Karpas-422 (cell line): ENCODE results near the gene SKI. TPM values are rescaled to one million over a fixed set of nuclear protein-coding genes. Genes with fewer than 3 reads are reported as not detected.

Experiments
- DNase-seq: peaks from one replicate; pipeline ENCODE4 v3.0.0-alpha.2; 2015
- H2AFZ ChIP-seq: fragments of 200-600 bp; sonication (generic); 2 replicates; pipeline ENCODE4 v1.6.1; 2014; ENCODE audit warnings: antibody characterized with exemption, low read length, mixed read lengths
- H3K27ac ChIP-seq: fragments of 200-600 bp; sonication (generic); 2 replicates; pipeline ENCODE4 v1.5.1; 2014; ENCODE audit warnings: mild to moderate bottlenecking, low read length, moderate library complexity
- H3K27me3 ChIP-seq: fragments of 200-600 bp; sonication (generic); 2 replicates; pipeline ENCODE4 v1.6.1; 2014; ENCODE audit warnings: low read length, mixed read lengths
- H3K36me3 ChIP-seq: fragments of 200-600 bp; sonication (generic); 2 replicates; pipeline ENCODE4 v1.6.1; 2014; ENCODE audit warnings: low read length, mixed read lengths; ENCODE audit not compliant: insufficient read depth
- H3K4me1 ChIP-seq: fragments of 200-600 bp; sonication (generic); 2 replicates; pipeline ENCODE4 v1.6.1; 2014; ENCODE audit warnings: mild to moderate bottlenecking, low read length, mixed read lengths
- H3K4me2 ChIP-seq: fragments of 200-600 bp; sonication (generic); 2 replicates; pipeline ENCODE4 v1.6.1; 2014; ENCODE audit warnings: low read length, low read depth, mild to moderate bottlenecking; ENCODE audit not compliant: poor library complexity, severe bottlenecking
- H3K4me3 ChIP-seq: fragments of 200-600 bp; sonication (generic); 2 replicates; pipeline ENCODE4 v1.5.1; 2014; ENCODE audit warnings: mild to moderate bottlenecking, antibody characterized with exemption, low read length, mixed read lengths
- H3K79me2 ChIP-seq: fragments of 200-600 bp; sonication (generic); 2 replicates; pipeline ENCODE4 v1.6.1; 2014; ENCODE audit warnings: mild to moderate bottlenecking, low read length, mixed read lengths
- H3K9ac ChIP-seq: fragments of 200-600 bp; sonication (generic); 2 replicates; pipeline ENCODE4 v1.6.0; 2014; ENCODE audit warnings: low read length
- H3K9me2 ChIP-seq: fragments of 200-600 bp; sonication (generic), shearing (Covaris generic); replicated peaks from 2 replicates; pipeline ENCODE4 v1.6.0; 2014; ENCODE audit warnings: mild to moderate bottlenecking, low read length, moderate library complexity; ENCODE audit not compliant: insufficient read depth
- H3K9me3 ChIP-seq: fragments of 300-700, 200-600 bp; sonication (generic); 2 replicates; pipeline ENCODE4 v1.6.1; 2014; ENCODE audit warnings: low read length, mixed read lengths
- H4K20me1 ChIP-seq: fragments of 200-600 bp; sonication (generic); 2 replicates; pipeline ENCODE4 v1.6.1; 2014; ENCODE audit warnings: mild to moderate bottlenecking, antibody characterized with exemption, low read length, low read depth; ENCODE audit not compliant: insufficient read depth
- total RNA-seq: library from RNA; depleted of rRNA; stranded (reverse); fragments of >200 nt; shearing (Covaris generic); gene quantifications from 2 replicates; pipeline ENCODE4 v1.2.3, GENCODE V29; 2014; ENCODE audit warnings: low replicate concordance

SKI gene
- total RNA-seq, 1 experiment from 2014 or later = 1.7 TPM

DNA sequence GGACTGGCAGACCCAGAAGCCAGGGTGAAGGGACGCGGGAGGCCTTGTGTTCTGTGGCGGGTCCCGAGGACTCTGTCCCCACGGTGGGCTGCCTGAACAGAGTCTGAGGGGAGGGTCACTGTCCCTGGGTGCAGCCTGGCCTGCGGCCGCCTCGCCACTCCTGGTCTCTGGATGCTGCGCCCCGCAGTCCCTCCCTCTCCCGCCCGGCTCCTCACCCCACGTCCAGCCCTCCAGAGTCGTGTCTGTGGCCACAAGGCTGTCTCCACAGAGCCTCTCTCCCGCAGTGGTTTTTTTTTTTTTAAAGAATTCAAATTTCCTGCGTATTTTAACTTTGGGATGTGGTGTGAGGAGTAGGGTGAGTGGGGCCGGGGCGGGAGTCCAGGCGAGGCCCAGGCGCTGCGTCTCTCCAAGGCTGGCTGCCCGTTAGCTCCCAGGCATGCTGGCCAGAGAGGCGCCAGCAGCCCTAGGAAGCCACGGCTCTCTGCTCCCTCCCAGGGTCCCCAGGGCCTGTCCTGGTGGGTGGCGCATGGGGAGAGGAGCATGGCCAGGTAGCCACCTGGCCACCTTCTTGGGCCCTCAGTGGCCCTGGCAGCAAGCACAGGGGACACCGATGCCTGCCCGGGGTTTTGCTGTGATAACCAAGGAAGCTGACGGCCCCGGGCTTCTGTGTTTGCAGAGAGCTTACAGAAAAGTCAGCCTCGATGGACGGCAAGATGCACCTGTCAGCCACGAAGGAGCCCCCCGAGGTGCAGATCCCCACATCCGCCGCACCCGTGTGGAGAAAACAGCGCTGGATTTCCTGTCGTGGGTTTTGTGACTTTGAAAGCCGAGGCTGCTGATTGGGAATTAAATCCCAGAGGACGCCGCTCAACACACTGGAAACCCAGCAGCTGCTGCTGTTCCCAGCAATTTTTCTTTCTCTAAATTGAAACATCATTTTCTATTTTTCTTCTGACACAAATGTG, 90.5 kb downstream of the SKI start:
- Histone ChIP-seq H3K79me2 (no peaks in the 10 kb centered on the region), H2AFZ (no peak overlapping the region), H3K4me2 (no peak overlapping the region), H3K9ac (no peak overlapping the region), H3K9me2 (no peaks in the 10 kb centered on the region), H3K36me3 (no peaks in the 10 kb centered on the region), H3K4me1 (no peaks in the 10 kb centered on the region), H4K20me1 (no peaks in the 10 kb centered on the region), H3K27me3 (no peaks in the 10 kb centered on the region), H3K27ac (no peak overlapping the region), H3K9me3 (no peaks in the 10 kb centered on the region), H3K4me3 (no peak overlapping the region)
- DNase-seq = no peak

GRCh38 chr1:2319291-2319690, 91.2 kb downstream of the SKI start:
- Histone ChIP-seq H3K36me3 (no peaks in the 10 kb centered on the region), H3K79me2 (no peaks in the 10 kb centered on the region), H3K4me2 (no peak overlapping the region), H3K27ac (no peak overlapping the region), H3K9me3 (no peaks in the 10 kb centered on the region), H3K4me1 (no peaks in the 10 kb centered on the region), H2AFZ (no peak overlapping the region), H3K4me3 (no peak overlapping the region), H4K20me1 (no peaks in the 10 kb centered on the region), H3K9me2 (no peaks in the 10 kb centered on the region), H3K27me3 (no peaks in the 10 kb centered on the region), H3K9ac (no peak overlapping the region)
- no peak for DNase-seq

DNA sequence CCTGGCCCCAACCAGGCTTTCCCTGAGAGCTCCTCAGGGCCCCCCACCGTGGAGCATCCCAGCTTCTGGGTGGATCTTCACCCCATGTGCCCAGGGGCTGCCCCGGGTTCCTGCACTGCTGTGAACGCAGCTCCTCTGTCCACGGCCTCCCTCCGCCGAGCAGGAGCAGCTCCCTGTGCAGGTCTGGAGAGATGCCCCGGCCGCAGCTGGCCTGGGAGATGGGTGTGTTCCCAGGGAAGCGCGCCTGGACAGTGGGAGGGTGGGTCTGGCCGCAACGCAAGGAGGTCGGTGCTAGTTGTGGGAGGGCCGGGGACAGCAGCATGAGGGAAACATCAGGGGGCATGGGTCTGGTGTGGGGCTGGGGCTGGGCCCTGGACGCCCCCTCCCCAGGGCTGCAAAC, 91.9 kb downstream of the SKI start:
- Histone ChIP-seq H3K9me3 (no peaks in the 10 kb centered on the region), H3K4me2 (no peak overlapping the region), H3K27ac (no peak overlapping the region), H3K36me3 (no peaks in the 10 kb centered on the region), H3K9ac (no peak overlapping the region), H2AFZ (no peak overlapping the region), H4K20me1 (no peaks in the 10 kb centered on the region), H3K4me1 (no peaks in the 10 kb centered on the region), H3K27me3 (no peaks in the 10 kb centered on the region), H3K79me2 (no peaks in the 10 kb centered on the region), H3K4me3 (no peak overlapping the region), H3K9me2 (no peaks in the 10 kb centered on the region)
- DNase-seq = no peak

- no peaks in the 10 kb centered on the region for H3K27me3 ChIP-seq
- H3K4me2 ChIP-seq = no peak overlapping the region
- H3K9me3 ChIP-seq = no peaks in the 10 kb centered on the region
- H3K9me2 ChIP-seq = no peaks in the 10 kb centered on the region
- H3K4me1 ChIP-seq = no peaks in the 10 kb centered on the region
- H2AFZ ChIP-seq = no peak overlapping the region
- H4K20me1 ChIP-seq = no peaks in the 10 kb centered on the region
- DNase-seq = no peak
- no peak overlapping the region for H3K27ac ChIP-seq
- no peak overlapping the region for H3K9ac ChIP-seq
- H3K79me2 ChIP-seq = no peaks in the 10 kb centered on the region
- no peak overlapping the region for H3K4me3 ChIP-seq
- H3K36me3 ChIP-seq = no peaks in the 10 kb centered on the region
Measured at GRCh38 chr1:2320760-2321667, 92.9 kb downstream of the SKI start.

- Histone ChIP-seq H3K4me1 (no peaks in the 10 kb centered on the region), H3K9me3 (no peaks in the 10 kb centered on the region), H2AFZ (no peak overlapping the region), H3K9me2 (no peaks in the 10 kb centered on the region), H3K79me2 (no peaks in the 10 kb centered on the region), H3K9ac (no peak overlapping the region), H3K4me3 (no peak overlapping the region), H3K4me2 (no peak overlapping the region), H3K27me3 (no peaks in the 10 kb centered on the region), H3K36me3 (no peaks in the 10 kb centered on the region), H3K27ac (no peak overlapping the region), H4K20me1 (no peaks in the 10 kb centered on the region)
- DNase-seq = no peak
Measured at GRCh38 chr1:2322065-2322571, 94.0 kb downstream of the SKI start.

DNA sequence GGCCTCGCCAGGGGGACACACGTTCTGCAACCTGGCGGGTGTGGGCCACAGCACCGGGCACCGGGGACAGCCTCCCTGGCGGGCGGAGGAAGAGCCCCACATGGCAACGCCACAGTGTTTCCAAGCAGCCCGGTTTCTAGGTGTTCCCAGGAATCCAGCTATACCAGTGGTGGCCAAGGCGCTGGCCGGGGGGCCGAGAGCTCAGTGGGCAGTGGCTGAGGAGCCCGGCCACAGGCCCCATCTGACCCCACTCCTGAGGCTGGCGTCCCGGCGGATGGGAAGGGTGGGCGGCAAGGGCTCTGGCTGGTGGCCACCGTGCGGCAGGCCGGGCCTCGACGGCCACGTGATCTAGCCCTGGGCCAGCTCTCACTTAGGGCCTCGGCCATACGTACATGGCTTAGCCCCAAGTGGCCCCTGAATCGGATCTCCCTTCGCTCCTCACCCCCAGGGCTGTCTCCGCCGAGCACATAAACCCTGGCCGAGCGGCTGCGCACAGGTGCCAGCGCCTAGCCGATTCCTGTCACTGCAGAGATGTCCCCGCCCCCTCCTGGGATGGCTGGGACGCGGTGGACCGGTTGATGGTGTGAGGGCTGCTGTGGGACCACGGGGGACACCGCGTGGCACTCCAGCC, 94.6 kb downstream of the SKI start:
- Histone ChIP-seq H4K20me1 (no peaks in the 10 kb centered on the region), H3K79me2 (no peaks in the 10 kb centered on the region), H3K9me3 (no peaks in the 10 kb centered on the region), H3K9ac (no peak overlapping the region), H3K27me3 (no peaks in the 10 kb centered on the region), H2AFZ (no peak overlapping the region), H3K9me2 (no peaks in the 10 kb centered on the region), H3K4me3 (no peak overlapping the region), H3K4me1 (no peaks in the 10 kb centered on the region), H3K27ac (no peak overlapping the region), H3K36me3 (no peaks in the 10 kb centered on the region), H3K4me2 (no peak overlapping the region)
- DNase-seq = no peak

- no peak for DNase-seq
- Histone ChIP-seq H2AFZ (no peak overlapping the region), H3K36me3 (no peaks in the 10 kb centered on the region), H3K4me3 (no peak overlapping the region), H3K79me2 (no peaks in the 10 kb centered on the region), H3K9me2 (no peaks in the 10 kb centered on the region), H3K9me3 (no peaks in the 10 kb centered on the region), H4K20me1 (no peaks in the 10 kb centered on the region), H3K27ac (no peak overlapping the region), H3K27me3 (no peaks in the 10 kb centered on the region), H3K9ac (no peak overlapping the region), H3K4me2 (no peak overlapping the region), H3K4me1 (no peaks in the 10 kb centered on the region)
Measured at GRCh38 chr1:2323451-2323974, 95.4 kb downstream of the SKI start.
